Heart left ventricle (tissue), 16 donors: Measurements from ENCODE around the gene EYA4. TPM values are rescaled to one million over a fixed set of nuclear protein-coding genes. Genes with fewer than 3 reads are reported as not detected.

Experiments used
- ATAC-seq, 4 donors: fragments of 200-7000 bp; cut with Tn5 transposase; one replicate each; pipeline ENCODE4 v1.9.1; 2020 to 2022; ENCODE audit warnings: moderate library complexity in 4 of 4, mild to moderate bottlenecking in 3 of 4, moderate number of reproducible peaks in 1 of 4
- DNase-seq, 5 donors: peaks; one replicate each; pipeline ENCODE4 v3.0.0-alpha.2; 2020
- H3K27ac ChIP-seq, 12 donors: fragments of 200-600 bp; sonication (generic) in 4 of 12; one replicate each; pipeline versions ENCODE4 v1.5.0 to v1.8.0; 2016 to 2022; ENCODE audit warnings: mild to moderate bottlenecking in 2 of 12
- H3K27me3 ChIP-seq, 9 donors: fragments of 200-600 bp; sonication (generic) in 2 of 9; one replicate each; pipeline versions ENCODE4 v1.5.1 to v1.8.0; 2016 to 2022; ENCODE audit warnings: mild to moderate bottlenecking in 3 of 9
- H3K36me3 ChIP-seq, 9 donors: fragments of 200-600 bp; sonication (generic) in 2 of 9; one replicate each; pipeline versions ENCODE4 v1.5.0 to v1.8.0; 2018 to 2022; ENCODE audit warnings: mild to moderate bottlenecking in 2 of 9
- H3K4me1 ChIP-seq, 12 donors: fragments of 200-600 bp; sonication (generic) in 4 of 12; one replicate each; pipeline versions ENCODE4 v1.5.0 to v1.8.0; 2016 to 2022; ENCODE audit warnings: mild to moderate bottlenecking in 3 of 12
- H3K4me3 ChIP-seq, 12 donors: fragments of 200-600 bp; sonication (generic) in 4 of 12; one replicate each; pipeline versions ENCODE4 v1.5.0 to v1.8.0; 2017 to 2022; ENCODE audit warnings: mild to moderate bottlenecking in 9 of 12, moderate library complexity in 4 of 12
- H3K9me3 ChIP-seq, 12 donors: fragments of 200-600 bp; sonication (generic) in 4 of 12; one replicate each; pipeline versions ENCODE4 v1.5.0 to v1.8.0; 2016 to 2022; ENCODE audit warnings: mild to moderate bottlenecking in 1 of 12
- POLR2A ChIP-seq, 2 donors: fragments of 450-650 bp; IDR thresholded peaks; one replicate each; pipeline ENCODE4 v1.6.1; 2017; ENCODE audit warnings: antibody characterized with exemption in 2 of 2, mild to moderate bottlenecking in 2 of 2, moderate library complexity in 2 of 2
- WGBS, 4 donors: extraction: QIAGEN DNeasy Blood & Tissue Kit in 2 of 4; methylation state at CpG; one replicate each; pipeline versions ENCODE4 v1.1.5 to v1.1.7; 2013 to 2018; 5-methylcytosine and 5-hydroxymethylcytosine counted together
- intact Hi-C, 10 donors: fragments of 100-400 bp; cut with DNase I; formaldehyde crosslinking; loops; one replicate each; pipeline versions ENCODE4 v1.11.1 to v1.14.2; 2022
- polyA plus RNA-seq, 2 donors: library from polyadenylated mRNA; stranded (reverse); fragments of 200-250 nt; gene quantifications; one replicate each; pipeline ENCODE4 v1.2.3, GENCODE V29; 2013
- total RNA-seq, 9 donors: library from RNA; depleted of rRNA in 2 of 9; stranded (reverse); fragments of >200 nt in 2 of 9; fragmentation: NEBNext Ultra II Directional in 3 of 9; extraction: Animal tissue kit (Norgen Biotek cat#: 25700) in 3 of 9; gene quantifications; one replicate each; pipeline versions ENCODE4 v1.1.0 to v1.2.4, GENCODE V29; 2016 to 2023
- TF ChIP-seq, protein P1 (sequence below), 12 donors: fragments of 200-600 bp; sonication (generic) in 4 of 12; IDR thresholded peaks; one replicate each; pipeline versions ENCODE4 v1.5.0 to v1.8.0; 2018 to 2022; ENCODE audit warnings: antibody characterized with exemption in 12 of 12, mild to moderate bottlenecking in 5 of 12
- donor health status: ischemic (EF 13 %, LVEDD 7.1; RV severe dilation, severe dysfunction).
- donor health status: healthy with polysubstance abuse.
- donor health status: DM: no; HTN: yes; CAD: no.
- donor health status: DM: no; HTN: no; CAD: no.
- donor health status: ischemic (EF 25% LVEDD 6.9; RV normal size, moderate dysfunction).
- donor health status: ischemic (EF 25% LVEDD 5.7; RV mildly dilated, moderate dysfunction).
- donor health status: healthy.
- donor health status: DM: yes; HTN: yes; CAD: no.
- donor health status: ischemic (EF 35%, LVEDD 5.7; RV mildly dilated, moderate dysfunction).
- donor health status: nonischemic (EF 11% LVEDD 7.7; RV severe dilation, severe dysfunction).
- donor health status: DM: yes; HTN: yes; CAD: no.
- donor health status: PGD.
- donor health status: ischemic (EF 29% LVEDD 5.4; RV normal size, mild dysfunction).
- donor health status: nonischemic (EF 23%, LVEDD 6.1; RV moderate dilation, normal function).

EYA4 gene
- total and polyA plus RNA-seq, 11 donors, result 3.6 to 29.6 (median 21.7) TPM

- TF ChIP-seq POLR2A (IDR thresholded peaks at IDR 0.05), result no peak
- TF ChIP-seq, protein P1, sequence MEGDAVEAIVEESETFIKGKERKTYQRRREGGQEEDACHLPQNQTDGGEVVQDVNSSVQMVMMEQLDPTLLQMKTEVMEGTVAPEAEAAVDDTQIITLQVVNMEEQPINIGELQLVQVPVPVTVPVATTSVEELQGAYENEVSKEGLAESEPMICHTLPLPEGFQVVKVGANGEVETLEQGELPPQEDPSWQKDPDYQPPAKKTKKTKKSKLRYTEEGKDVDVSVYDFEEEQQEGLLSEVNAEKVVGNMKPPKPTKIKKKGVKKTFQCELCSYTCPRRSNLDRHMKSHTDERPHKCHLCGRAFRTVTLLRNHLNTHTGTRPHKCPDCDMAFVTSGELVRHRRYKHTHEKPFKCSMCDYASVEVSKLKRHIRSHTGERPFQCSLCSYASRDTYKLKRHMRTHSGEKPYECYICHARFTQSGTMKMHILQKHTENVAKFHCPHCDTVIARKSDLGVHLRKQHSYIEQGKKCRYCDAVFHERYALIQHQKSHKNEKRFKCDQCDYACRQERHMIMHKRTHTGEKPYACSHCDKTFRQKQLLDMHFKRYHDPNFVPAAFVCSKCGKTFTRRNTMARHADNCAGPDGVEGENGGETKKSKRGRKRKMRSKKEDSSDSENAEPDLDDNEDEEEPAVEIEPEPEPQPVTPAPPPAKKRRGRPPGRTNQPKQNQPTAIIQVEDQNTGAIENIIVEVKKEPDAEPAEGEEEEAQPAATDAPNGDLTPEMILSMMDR (IDR thresholded peaks at IDR 0.05), result no peak
- ATAC-seq (no peak), DNase-seq (no peak)
- Histone ChIP-seq H3K4me1 (peaks cover 0 to 21% (median 0%) of the 10 kb centered on the region in 12 donors), H3K9me3 (no peaks in the 10 kb centered on the region), H3K27me3 (no peaks in the 10 kb centered on the region), H3K4me3 (no peak overlapping the region), H3K36me3 (no peaks in the 10 kb centered on the region), H3K27ac (no peak overlapping the region)
- intact Hi-C loops, result no loop called here
- WGBS, 4 donors, result 69 to 81% (median 78%) methylated on average over 3 of the region's 3 CpGs
Observed at GRCh38 chr6:133407320-133408100, 166.4 kb downstream of the EYA4 start.

GRCh38 chr6:133408132-133408531, 167.0 kb downstream of the EYA4 start:
- Histone ChIP-seq H3K9me3 (no peaks in the 10 kb centered on the region), H3K27ac (no peak overlapping the region), H3K4me1 (peaks cover 0 to 22% (median 0%) of the 10 kb centered on the region in 12 donors), H3K36me3 (no peaks in the 10 kb centered on the region), H3K4me3 (no peak overlapping the region), H3K27me3 (no peaks in the 10 kb centered on the region)
- intact Hi-C loops, result no loop called here
- no peak for DNase-seq
- 83 to 88% (median 85%) methylated on average over 2 of the region's 2 CpGs for WGBS, 4 donors
- TF ChIP-seq, protein P1 (IDR thresholded peaks at IDR 0.05), result no peak
- TF ChIP-seq POLR2A (IDR thresholded peaks at IDR 0.05), result no peak
- no peak for ATAC-seq

GRCh38 chr6:133408543-133408942, 167.4 kb downstream of the EYA4 start:
- no peak for TF ChIP-seq POLR2A (IDR thresholded peaks at IDR 0.05)

DNA sequence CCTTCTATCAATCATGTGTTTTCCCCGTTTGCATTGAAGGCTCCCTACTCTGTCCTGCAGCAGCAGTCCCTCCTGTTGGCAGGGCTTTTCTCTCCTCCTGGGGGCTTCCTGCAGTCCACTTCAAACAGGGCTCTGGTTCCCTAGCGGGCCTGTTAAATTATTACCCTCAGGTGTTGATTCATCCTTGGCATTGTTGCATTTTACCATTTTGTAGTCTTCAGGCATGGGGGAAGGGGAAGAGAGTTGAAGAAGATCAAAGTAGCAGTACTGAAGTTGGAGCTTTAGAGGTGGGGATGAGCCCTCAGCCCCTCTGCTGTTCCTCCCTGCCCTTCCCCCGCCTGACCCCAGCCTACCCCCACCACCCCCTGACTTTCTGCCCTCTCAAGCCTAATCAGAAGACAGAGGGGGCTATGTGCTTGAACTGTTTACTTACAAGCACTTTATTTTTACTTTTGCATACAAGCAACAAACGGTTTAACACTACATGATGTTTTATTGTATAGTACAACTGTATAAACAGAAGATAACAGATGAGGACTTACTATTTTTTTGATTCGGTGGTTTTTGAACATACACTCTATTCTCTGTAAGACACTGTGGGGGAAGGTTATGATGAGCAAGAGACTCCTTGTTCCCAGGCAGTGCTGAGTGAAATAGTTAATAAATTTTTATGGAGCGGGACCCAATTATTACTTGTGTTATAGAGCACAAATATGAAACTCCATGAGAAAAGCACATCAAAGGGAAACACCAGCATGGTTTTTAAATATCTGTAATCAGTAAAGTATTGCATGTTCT, 169.7 kb downstream of the EYA4 start:
- Histone ChIP-seq H3K4me3 (no peak overlapping the region), H3K36me3 (no peaks in the 10 kb centered on the region), H3K27me3 (no peaks in the 10 kb centered on the region), H3K27ac (no peak overlapping the region), H3K4me1 (peaks cover 0 to 22% (median 0%) of the 10 kb centered on the region in 12 donors), H3K9me3 (no peaks in the 10 kb centered on the region)
- no peak for TF ChIP-seq POLR2A (IDR thresholded peaks at IDR 0.05)
- TF ChIP-seq, protein P1 (IDR thresholded peaks at IDR 0.05), result no peak
- DNase-seq, result no peak
- no peak for ATAC-seq
- intact Hi-C loops, result no loop called here
- WGBS, 4 donors, result 44 to 58% (median 51%) methylated on average over 6 of the region's 6 CpGs

More at GRCh38 chr6:133408543-133408942, 167.4 kb downstream of the EYA4 start:
- ATAC-seq (no peak), DNase-seq (no peak)
- Histone ChIP-seq H3K36me3 (no peaks in the 10 kb centered on the region), H3K4me1 (peaks cover 0 to 22% (median 0%) of the 10 kb centered on the region in 12 donors), H3K27me3 (no peaks in the 10 kb centered on the region), H3K4me3 (no peak overlapping the region), H3K9me3 (no peaks in the 10 kb centered on the region), H3K27ac (no peak overlapping the region)
- intact Hi-C loops, result no loop called here
- WGBS, 4 donors, result 86 to 93% (median 88%) methylated on average over 3 of the region's 3 CpGs
